Kidney epithelial cell (primary cell): Measurements from ENCODE around the gene UCHL5. TPM values are rescaled to one million over a fixed set of nuclear protein-coding genes. Genes with fewer than 3 reads are reported as not detected.

Experiments used
- DNase-seq: peaks from one replicate; pipeline ENCODE4 v3.0.0-alpha.2; 2010; ENCODE audit warnings: low read depth
- H3K27me3 ChIP-seq: 2 replicates; pipeline ENCODE4 v1.6.0; 2011; ENCODE audit warnings: low read length; ENCODE audit not compliant: control insufficient read depth, insufficient read depth
- H3K36me3 ChIP-seq: 2 replicates; pipeline ENCODE4 v1.5.1; 2011; ENCODE audit warnings: low read length; ENCODE audit not compliant: control insufficient read depth, insufficient read depth
- H3K4me3 ChIP-seq: 2 replicates; pipeline ENCODE4 v1.5.1; 2011; ENCODE audit warnings: low read depth, mild to moderate bottlenecking, control low read depth, low read length
- total RNA-seq: library from RNA; depleted of rRNA; stranded (reverse); fragments of >200 nt; gene quantifications from 2 replicates; pipeline ENCODE4 v1.2.3, GENCODE V29; 2015
- TF ChIP-seq, protein P1 (sequence below): IDR thresholded peaks from 2 replicates; pipeline ENCODE4 v1.5.1; 2011; ENCODE audit warnings: mild to moderate bottlenecking, moderate library complexity, low read length, control low read depth, inconsistent platforms; ENCODE audit not compliant: insufficient read depth, poor library complexity, severe bottlenecking

Gene UCHL5
- total RNA-seq, 1 donor from 2014 or later = 32.2 TPM

GRCh38 chr1:192979542-192979941 lies 79.6 kb downstream of the UCHL5 start:
- TF ChIP-seq, protein P1, sequence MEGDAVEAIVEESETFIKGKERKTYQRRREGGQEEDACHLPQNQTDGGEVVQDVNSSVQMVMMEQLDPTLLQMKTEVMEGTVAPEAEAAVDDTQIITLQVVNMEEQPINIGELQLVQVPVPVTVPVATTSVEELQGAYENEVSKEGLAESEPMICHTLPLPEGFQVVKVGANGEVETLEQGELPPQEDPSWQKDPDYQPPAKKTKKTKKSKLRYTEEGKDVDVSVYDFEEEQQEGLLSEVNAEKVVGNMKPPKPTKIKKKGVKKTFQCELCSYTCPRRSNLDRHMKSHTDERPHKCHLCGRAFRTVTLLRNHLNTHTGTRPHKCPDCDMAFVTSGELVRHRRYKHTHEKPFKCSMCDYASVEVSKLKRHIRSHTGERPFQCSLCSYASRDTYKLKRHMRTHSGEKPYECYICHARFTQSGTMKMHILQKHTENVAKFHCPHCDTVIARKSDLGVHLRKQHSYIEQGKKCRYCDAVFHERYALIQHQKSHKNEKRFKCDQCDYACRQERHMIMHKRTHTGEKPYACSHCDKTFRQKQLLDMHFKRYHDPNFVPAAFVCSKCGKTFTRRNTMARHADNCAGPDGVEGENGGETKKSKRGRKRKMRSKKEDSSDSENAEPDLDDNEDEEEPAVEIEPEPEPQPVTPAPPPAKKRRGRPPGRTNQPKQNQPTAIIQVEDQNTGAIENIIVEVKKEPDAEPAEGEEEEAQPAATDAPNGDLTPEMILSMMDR = no peak
- no peak overlapping the region for H3K4me3 ChIP-seq
- no peak for DNase-seq
- H3K27me3 ChIP-seq = no peaks in the 10 kb centered on the region
- H3K36me3 ChIP-seq = no peaks in the 10 kb centered on the region

- TF ChIP-seq, protein P1 = no peak
- H3K36me3 ChIP-seq = no peaks in the 10 kb centered on the region
- no peak for DNase-seq
- no peaks in the 10 kb centered on the region for H3K27me3 ChIP-seq
- H3K4me3 ChIP-seq = no peak overlapping the region
Measured at GRCh38 chr1:192978195-192978710, 80.9 kb downstream of the UCHL5 start.

DNA sequence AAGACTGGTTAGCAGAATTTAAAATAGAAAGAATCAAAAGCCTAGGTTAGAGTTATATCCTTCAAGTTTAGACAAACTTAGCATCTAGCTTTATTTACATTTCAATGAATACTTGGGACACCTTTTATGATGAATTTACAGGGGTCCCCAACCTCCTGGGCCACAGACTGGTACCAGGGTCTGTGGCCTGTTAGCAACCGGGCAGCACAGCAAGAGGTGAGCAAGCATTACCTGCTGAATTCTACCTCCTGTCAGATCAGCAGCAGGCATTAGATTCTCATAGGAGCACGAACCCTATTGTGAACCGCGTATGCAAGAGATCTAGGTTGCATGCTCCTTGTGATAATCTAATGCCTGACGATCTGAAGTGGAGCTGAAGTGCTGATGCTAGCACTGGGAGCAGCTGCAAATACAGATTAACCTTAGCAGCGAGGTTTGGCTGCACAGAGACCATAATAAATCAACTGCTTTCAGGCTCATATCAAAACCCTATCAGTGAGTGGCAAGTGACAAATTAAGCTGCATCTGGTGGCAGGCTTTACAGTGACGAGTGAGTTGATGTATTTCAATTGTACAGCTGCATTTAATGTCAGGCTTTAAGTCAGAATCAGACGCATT lies 82.0 kb downstream of the UCHL5 start:
- Histone ChIP-seq H3K4me3 (no peak overlapping the region), H3K27me3 (no peaks in the 10 kb centered on the region), H3K36me3 (no peaks in the 10 kb centered on the region)
- no peak for DNase-seq
- TF ChIP-seq, protein P1 = no peak

DNA sequence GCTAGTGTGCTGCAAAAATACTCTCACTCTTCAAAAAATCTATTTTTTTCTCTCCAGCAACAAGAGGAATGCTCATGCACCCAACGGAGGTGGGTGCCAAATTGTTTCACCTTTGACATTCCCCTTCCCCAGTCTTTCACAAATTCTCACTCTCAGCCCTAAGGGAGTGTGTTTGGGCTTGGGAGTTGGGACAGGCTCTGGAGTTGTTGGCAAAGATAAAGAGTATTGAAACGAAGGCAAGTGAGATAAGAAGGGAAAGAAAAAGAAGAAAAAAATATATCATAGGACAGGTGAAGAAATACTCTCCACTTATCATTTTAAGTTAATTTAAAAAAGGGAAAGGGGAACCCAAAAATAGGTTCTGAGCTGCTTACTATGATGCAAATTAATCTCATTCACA lies 82.6 kb downstream of the UCHL5 start:
- TF ChIP-seq, protein P1 = no peak
- no peak for DNase-seq
- Histone ChIP-seq H3K36me3 (no peaks in the 10 kb centered on the region), H3K27me3 (no peaks in the 10 kb centered on the region), H3K4me3 (no peak overlapping the region)

- Histone ChIP-seq H3K4me3 (no peak overlapping the region), H3K27me3 (no peaks in the 10 kb centered on the region), H3K36me3 (no peaks in the 10 kb centered on the region)
- no peak for DNase-seq
- TF ChIP-seq, protein P1 = no peak
Measured at GRCh38 chr1:192974701-192975100, 84.5 kb downstream of the UCHL5 start.

DNA sequence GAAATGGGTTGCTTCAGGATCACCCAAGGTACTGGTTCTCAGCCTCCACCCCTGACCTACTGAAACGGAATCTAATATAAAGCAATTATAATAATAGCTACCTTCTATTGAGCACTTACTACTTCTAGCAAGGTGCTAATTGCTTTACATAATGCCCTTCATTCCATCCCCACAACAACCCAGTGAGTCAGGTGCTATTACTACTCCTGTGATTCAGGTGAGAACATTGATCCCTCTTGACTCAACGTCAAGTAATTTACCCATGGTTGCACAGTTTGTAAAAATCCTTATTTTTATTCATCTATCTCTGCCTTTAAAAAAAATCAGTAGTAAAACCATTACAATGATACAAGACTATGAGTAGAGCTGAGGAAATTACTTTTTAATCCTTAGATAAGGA lies 85.2 kb downstream of the UCHL5 start:
- TF ChIP-seq, protein P1 = no peak
- H3K4me3 ChIP-seq = no peak overlapping the region
- no peaks in the 10 kb centered on the region for H3K27me3 ChIP-seq
- DNase-seq = no peak
- H3K36me3 ChIP-seq = no peaks in the 10 kb centered on the region
